ENCODE measurements around the gene TSTD1.

TSTD1 gene

GRCh38 chr1:161013488-161014230 lies 25.1 kb downstream of the TSTD1 start:
- peak overlapping the region; percentile 71 for H3K4me3 ChIP-seq (ENCODE audit: low read length)
- no peaks in the 10 kb centered on the region for H3K36me3 ChIP-seq (replicated peaks; ENCODE audit: low read depth, low read length)
- H3K4me2 ChIP-seq (ENCODE audit: low read length): peak overlapping the region; percentile 93
- H3K9ac ChIP-seq (ENCODE audit: low read length): peak overlapping the region; percentile 59
- H3K9me3 ChIP-seq (ENCODE audit: insufficient read depth, low read length): no peaks in the 10 kb centered on the region
- H3K27ac ChIP-seq (ENCODE audit: low read length): peak overlapping the region; percentile 30
- no peaks in the 10 kb centered on the region for H3K79me2 ChIP-seq (ENCODE audit: low read length)
- peak overlapping the region; percentile 99 for H2AFZ ChIP-seq (ENCODE audit: low read depth, low read length)
- peaks cover 7% of the 10 kb centered on the region; the same call in 1 of the 2 replicates for H3K27me3 ChIP-seq (ENCODE audit: low read depth, low read length)
- H3K4me1 ChIP-seq (ENCODE audit: low read length): peaks cover 14% of the 10 kb centered on the region
- TF ChIP-seq EZH2phosphoT487 (IDR thresholded peaks at IDR 0.05; ENCODE audit: low read depth): no peak
- TF ChIP-seq CTCF (IDR thresholded peaks at IDR 0.05; ENCODE audit: low read depth, low read length): no peak
- no peaks in the 10 kb centered on the region for H4K20me1 ChIP-seq (ENCODE audit: insufficient read depth, low read length)

GRCh38 chr1:161013131-161013487 lies 25.7 kb downstream of the TSTD1 start:
- H3K4me1 ChIP-seq (ENCODE audit: low read length): peaks cover 14% of the 10 kb centered on the region
- H3K27ac ChIP-seq (ENCODE audit: low read length): peak overlapping the region; percentile 30
- H3K4me3 ChIP-seq (ENCODE audit: low read length): peak overlapping the region; percentile 71
- H3K9me3 ChIP-seq (ENCODE audit: insufficient read depth, low read length): no peaks in the 10 kb centered on the region
- H3K9ac ChIP-seq (ENCODE audit: low read length): peak overlapping the region; percentile 59
- no peaks in the 10 kb centered on the region for H3K36me3 ChIP-seq (replicated peaks; ENCODE audit: low read depth, low read length)
- H3K79me2 ChIP-seq (ENCODE audit: low read length): no peaks in the 10 kb centered on the region
- peak overlapping the region; percentile 99 for H2AFZ ChIP-seq (ENCODE audit: low read depth, low read length)
- H3K27me3 ChIP-seq (ENCODE audit: low read depth, low read length): 0 out of 2 replicates have a peak, but pooled peaks cover 3% of the 10 kb centered on the region
- TF ChIP-seq EZH2phosphoT487 (IDR thresholded peaks at IDR 0.05; ENCODE audit: low read depth) (no peak), CTCF (IDR thresholded peaks at IDR 0.05; ENCODE audit: low read depth, low read length) (no peak)
- H3K4me2 ChIP-seq (ENCODE audit: low read length): peak overlapping the region; percentile 93
- no peaks in the 10 kb centered on the region for H4K20me1 ChIP-seq (ENCODE audit: insufficient read depth, low read length)

GRCh38 chr1:161012420-161012819 lies 26.3 kb downstream of the TSTD1 start:
- H3K79me2 ChIP-seq (ENCODE audit: low read length): no peaks in the 10 kb centered on the region
- no peak overlapping the region for H3K9ac ChIP-seq (ENCODE audit: low read length)
- H3K4me2 ChIP-seq (ENCODE audit: low read length): no peak overlapping the region

More at GRCh38 chr1:161012420-161012819, 26.3 kb downstream of the TSTD1 start:
- Histone ChIP-seq H3K36me3 (replicated peaks; ENCODE audit: low read depth, low read length) (no peaks in the 10 kb centered on the region), H3K4me1 (ENCODE audit: low read length) (peaks cover 14% of the 10 kb centered on the region), H3K4me3 (ENCODE audit: low read length) (no peak overlapping the region), H3K27me3 (ENCODE audit: low read depth, low read length) (no peaks in the 10 kb centered on the region), H3K27ac (ENCODE audit: low read length) (no peak overlapping the region), H3K9me3 (ENCODE audit: insufficient read depth, low read length) (no peaks in the 10 kb centered on the region), H4K20me1 (ENCODE audit: insufficient read depth, low read length) (no peaks in the 10 kb centered on the region), H2AFZ (ENCODE audit: low read depth, low read length) (no peak overlapping the region)
- no peak for TF ChIP-seq CTCF (IDR thresholded peaks at IDR 0.05; ENCODE audit: low read depth, low read length)
- no peak for TF ChIP-seq EZH2phosphoT487 (IDR thresholded peaks at IDR 0.05; ENCODE audit: low read depth)

Data from OCI-LY3 (cell line).